ENCODE measurements around the gene LRMDA.

Gene LRMDA

DNA sequence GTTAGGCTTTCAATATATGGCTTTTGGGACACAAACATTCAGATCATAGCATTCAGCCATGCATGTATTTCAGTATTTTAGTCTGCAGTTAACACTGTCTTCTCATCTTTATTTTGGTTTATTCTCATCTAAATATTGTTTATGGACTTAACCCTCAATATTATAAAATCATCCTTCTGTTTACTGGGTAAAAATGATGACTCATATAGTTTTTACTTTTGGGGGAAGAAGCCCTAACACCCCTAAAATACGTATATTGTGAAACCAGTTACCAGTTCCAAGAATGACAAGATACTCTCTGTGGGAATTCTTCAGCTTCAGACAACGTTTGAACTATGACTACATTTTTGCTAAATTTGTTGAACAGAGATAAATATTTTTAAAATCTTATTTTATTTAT lies 505.4 kb downstream of the LRMDA start:
- DNase-seq, result no peak

DNA sequence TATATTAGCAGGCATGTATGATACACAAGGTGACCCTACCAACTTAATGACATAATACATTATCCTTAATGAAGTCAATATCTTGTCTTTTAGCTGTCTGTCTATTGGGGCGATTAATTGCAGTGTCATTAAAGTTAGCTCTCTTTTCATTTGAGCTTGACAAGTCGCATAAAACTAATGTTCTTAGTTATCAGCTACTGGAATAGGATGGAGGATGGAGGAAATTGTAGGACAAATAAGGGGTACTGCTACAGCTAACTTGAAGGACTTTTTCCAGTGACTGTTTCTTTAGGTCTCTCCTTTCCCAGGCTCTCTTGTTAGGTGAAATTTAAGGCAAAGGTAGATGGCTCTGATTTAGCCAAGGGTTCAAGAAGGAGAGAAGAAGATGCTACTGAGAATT lies 506.4 kb downstream of the LRMDA start:
- DNase-seq, result no peak

DNA sequence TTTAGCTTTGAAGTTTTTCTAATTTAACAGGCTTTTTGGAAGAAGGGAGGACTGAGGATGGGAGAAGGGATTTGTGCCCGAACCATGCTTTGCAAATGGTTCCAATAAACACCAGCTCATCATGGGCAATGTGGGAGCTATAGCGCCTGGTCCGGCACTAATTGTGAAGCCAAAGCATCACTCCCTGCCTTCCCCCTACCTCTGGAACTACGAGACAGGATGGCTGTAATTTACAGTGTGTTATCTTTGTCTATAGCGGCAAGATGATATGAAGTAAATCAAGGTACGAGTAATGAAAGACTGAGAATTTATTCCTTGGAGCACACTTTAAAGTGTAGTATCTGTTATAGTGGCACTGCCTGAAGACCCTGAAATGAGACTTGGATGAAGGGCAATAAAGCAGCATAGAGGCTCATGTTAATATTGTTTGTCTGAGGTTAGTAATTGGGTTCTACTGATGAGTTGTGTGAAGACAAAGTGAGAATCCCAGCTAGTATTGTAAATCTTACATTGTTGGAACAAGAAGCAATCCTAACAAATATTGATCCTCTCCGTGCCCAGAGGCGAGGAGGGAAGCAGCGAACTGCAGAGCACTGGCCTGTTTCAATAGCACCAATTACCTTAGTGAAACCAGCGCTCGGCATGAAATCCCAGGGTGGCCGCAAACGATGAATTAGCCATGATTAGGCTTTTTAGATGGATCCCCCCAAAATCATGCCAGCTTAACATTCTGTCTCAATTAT lies 507.1 kb downstream of the LRMDA start:
- DNase-seq, result no peak

DNA sequence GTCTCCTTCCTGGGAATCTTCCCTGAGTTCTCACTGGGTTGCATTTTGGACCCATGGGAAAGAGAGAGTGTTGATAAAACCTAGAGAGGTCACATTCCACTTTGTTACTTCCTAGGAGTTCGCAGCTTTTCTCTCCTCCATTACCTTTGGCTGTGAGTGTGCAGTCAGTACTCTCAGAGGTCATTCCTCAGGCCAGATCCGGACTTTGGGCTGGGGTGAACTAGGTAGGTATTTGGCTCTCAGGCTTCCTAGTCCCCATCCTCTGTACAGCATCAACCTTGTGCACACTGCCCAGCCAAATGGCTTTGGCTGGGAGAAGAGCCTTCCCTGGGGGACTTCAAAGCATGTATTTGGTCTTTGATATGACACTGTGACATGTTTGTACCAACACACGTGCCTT lies 508.1 kb downstream of the LRMDA start:
- DNase-seq, result no peak

DNA sequence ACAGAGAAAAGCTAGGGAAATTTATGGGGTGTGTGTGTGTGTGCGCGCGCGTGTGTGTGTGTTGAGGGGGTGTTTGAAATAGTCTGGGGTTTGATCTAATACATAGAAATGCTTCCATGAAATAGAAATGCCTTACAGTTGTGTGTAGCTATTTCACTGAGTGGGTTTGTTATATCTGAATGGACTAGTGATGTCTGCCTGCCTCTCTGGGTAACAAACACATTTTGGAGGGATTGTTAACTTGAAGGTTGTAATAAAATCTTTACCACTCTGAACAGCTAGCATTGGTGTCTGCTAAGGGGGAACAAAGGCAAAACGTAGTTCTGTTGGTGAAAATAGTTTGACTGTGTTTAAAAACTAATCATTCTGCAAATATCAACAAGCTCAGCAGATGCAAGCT lies 509.3 kb downstream of the LRMDA start:
- DNase-seq, result no peak

DNA sequence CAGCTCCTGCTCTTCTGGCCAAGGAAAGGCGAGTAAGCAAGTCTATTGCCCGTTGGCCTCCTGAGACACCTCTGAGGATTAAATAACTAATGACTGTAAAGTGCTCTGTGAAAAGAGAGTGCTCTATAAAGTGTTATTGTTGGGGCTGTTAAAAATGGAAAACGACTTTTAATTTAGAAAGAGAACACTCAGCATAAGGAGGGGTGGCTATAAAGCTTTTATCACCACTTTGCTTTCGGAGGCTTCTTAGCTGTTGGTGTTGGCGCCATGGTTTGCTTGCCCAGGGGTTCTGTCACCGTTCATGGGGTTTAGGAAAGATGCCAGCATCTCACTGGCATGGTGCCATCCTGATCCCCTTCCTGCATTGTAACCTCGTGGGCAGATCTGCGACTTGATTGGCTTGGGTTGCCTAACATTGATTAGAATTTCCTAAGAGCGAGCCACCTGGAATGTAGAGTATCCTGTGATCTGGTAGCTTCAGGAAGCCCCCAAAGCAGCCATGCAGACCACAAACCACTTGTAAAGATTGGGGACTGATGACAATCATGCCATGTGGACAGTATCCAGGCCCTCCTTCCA lies 509.9 kb downstream of the LRMDA start:
- DNase-seq, result no peak

DNA sequence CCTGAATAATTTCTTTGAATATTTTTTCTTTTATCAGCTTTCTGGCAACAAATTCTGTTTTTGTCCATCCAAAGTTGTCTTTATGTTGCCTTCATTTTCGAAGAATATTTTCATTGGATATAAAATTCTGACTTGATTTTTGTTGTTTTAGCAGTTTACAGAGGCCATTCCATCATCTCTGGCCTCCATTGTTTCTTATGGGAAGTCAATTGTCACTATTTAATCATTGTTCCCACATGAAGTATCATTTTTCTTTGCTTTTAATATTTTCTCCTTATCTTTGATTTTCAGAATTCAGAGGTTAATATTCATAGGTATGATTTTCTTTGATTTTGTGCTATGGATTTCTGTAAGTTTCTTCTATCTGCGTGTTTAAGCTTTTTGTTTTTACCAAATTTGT lies 512.6 kb downstream of the LRMDA start:
- DNase-seq, result no peak

DNA sequence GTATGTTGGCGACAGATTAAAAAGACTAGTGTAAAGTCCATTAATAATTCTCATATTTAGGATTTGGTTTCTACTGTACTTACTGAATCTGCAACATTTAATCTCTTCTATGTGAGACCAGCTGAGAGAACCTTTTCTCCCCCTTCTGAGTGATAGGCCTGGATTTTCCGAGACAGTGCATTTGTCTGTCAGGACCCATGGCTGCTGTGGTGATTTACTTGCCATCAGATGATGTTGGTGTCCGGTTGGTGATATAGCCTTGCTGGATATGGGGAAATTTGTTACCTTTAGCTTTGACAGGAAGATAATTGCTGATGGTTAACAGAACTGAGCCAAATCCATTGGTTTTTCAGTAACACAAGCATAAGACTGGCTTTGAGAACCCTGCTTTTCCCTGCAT lies 517.2 kb downstream of the LRMDA start:
- no peak for DNase-seq

DNA sequence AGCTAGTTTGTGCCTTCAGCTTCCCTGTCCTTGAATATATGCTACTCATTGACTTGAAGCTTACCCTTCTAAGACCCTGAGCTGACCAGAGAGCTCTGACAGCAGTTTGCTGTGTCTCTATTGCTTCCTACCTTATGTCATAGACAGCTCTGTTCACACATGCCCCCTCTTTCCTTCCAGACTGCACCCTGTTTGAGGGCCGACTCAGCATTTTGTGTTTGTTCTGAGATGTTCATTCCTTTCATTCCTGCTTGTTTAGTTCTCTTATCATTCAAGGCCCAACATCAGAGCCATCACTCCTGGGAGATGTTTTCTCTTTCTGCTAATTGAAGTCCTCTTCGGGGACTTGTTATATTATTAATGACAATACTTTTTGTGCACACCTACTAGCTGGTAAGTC lies 518.9 kb downstream of the LRMDA start:
- DNase-seq, result no peak

DNA sequence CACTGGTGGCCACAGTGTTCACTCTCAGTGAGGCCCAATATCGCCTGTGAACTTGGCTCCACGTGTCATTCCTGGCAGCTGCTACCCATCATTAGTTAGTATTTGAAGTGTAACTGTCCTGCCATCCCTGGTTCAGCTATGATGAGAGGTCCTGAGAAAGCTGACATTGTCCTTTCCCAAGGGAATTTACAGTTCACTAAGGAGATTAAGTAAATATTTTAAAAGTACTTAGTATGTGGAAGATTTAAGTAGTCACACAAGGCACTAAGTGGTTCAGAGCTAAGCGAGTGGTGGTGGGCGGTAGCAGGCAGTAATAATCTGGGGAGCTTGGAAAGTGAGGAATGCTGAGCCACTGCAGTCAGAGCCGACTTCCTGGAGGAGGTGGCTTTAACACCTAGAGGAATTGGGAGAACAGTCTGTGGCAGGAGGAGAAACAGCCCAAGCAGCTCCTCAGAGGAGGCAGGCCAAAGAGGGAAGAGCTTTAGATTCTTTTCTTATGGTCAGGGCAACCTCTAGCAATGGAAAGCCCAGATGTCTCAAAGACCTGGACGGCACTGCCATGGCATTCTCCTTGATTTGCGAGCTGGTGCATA lies 519.7 kb downstream of the LRMDA start:
- no peak for DNase-seq

DNA sequence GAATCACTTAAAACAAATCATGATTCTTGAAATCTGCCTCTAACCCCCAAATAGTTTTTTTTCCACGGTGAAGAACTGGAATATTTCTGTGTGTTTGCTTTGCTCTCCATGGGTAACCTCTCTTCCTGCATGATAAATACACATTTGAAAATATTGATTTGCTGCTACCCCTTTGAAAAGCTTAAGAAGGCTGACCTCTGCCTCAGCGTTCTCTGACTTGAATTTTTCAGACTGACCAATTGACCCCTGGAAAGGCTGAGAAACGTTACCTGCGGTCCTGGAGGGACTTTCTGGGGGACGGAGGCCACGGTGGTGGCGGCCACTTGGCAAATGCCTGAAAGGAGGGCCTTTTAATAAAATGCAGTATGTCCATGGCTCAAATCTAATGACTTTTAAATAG lies 520.2 kb downstream of the LRMDA start:
- no peak for DNase-seq

DNA sequence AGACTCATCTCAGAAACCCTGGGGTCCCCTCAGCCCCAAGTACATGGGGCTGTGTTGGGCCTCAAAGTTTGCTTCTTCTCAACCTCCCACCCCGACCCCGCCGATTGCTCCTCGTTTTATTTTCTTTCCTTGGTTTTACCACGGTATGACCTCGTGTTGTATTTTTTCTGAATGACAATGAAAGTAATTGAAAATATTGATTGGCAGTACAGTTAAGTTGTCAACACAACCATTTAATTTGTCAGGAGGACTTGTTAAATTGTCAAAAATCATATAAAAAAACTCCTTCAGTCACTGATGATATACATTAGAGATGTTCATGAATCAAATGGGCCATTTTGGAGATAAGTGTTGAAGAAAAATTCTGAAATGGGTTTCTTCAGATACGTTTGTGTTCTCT lies 520.7 kb downstream of the LRMDA start:
- no peak for DNase-seq

DNA sequence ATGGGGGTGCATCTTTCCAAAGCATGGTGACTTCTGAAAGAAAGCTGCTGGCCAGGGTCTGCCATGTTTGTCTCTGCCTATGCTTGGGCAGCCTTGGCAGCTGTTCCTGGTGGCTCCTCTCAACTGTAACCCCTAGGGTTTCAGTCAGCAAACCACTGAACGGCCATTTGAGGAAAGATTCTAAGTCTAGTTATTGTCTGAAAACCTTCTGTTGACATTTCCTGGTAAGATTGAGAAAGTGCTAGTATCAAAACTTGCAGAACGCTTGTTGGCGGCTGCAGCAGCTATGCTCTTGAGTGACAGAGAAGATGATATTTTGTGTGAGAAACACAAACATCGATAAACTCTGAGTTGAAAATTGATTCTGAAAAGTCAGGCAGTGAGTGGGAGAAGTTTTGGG lies 523.1 kb downstream of the LRMDA start:
- DNase-seq, result no peak

DNA sequence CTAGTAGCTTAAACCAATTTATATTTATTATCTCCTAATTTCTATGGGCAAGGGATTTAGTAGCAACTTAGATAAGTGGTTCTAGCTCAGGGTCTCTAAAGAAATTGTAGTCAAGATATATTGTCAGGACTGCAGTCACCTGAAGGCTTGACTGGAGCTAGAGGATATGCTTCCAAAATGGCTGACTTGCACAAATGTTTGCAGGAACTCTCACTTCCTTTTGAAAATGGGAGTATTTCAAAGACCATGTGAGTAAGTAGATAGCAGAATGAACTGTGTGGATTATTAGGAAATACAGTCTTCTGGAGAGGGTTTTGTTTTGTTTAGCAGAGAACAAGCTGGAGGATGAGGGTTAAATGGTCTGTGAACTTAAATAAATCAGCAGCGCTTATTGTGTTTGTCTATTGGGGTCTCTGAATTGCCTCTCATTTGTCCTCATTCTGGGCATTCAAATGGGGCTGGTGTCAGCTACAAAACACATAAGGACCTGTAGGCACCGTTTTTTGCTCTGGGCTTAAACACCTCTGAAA lies 524.6 kb downstream of the LRMDA start:
- DNase-seq, result no peak

DNA sequence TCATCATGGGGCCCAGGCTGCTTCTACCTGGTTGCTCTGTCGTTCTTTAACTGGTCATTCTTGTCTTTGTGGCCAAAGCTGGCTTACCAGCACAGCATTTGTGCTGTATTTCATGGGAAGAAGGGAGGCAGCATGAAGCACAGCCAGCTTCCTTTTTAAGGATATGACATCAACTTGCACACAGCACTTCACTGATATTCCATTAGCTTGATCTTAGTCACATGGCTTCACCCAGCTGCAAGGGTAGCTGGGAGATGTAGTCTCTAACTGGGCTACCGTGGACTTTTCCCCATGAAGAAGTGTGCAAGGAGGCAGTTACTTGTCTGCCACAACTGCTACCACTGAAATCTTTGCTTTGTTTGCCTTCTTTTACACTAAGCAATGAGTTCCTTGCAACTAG lies 525.2 kb downstream of the LRMDA start:
- no peak for DNase-seq

DNA sequence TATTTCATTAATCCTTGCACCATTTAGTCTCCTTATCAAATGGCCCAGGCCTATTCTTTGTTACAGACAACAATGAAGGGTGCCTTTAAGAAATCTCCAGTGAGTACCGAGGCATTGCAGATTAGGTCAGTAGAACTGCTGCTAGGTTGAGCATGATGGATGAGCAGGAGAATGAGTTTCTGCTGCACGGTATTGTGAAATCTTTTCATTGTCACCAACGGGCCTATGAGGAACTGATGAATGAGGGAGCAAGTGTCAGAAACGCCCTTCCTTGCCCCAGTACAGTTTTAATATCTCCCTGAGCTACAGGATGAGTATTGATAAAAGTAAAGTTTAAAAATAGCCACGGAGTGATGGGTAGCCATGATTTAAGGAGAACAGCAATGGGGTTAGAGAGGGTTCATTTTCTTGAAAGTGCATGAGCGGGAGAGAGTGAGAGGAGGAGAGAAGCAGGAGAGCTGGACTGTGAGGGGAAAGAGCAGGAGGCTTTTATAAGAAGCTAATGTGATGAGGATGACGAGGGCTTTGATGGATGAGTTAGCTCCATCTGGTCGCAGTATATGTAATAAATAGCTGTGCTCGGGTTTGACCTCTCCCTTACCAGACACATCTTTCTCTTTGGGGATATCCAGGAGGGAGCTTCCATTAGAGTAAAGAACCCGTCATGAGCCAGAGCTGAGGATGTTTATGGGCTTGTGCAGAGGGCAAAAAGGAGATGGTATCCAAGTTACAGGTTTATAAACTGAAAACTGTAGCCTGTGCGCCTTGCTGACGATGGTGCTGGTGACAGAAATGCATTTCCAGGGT lies 526.1 kb downstream of the LRMDA start:
- no peak for DNase-seq

DNA sequence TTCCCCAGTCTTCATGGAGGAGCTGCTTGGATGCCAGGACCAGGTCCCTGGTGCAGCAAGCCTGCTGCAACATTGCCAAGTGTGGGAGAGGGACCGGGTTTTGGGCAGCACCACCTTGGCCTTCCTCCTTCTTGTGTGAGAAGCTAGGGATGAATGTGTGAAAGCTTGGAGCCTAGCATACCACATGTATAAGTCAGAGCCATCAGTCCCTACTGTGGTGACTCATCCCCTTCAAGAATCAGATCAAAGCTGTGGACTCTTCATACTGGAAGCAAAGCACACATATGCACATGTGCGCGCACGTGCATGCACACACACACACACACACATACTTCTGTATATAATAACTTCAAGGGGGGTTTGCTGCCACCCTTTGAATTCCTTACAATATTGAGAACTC lies 527.8 kb downstream of the LRMDA start:
- no peak for DNase-seq

DNA sequence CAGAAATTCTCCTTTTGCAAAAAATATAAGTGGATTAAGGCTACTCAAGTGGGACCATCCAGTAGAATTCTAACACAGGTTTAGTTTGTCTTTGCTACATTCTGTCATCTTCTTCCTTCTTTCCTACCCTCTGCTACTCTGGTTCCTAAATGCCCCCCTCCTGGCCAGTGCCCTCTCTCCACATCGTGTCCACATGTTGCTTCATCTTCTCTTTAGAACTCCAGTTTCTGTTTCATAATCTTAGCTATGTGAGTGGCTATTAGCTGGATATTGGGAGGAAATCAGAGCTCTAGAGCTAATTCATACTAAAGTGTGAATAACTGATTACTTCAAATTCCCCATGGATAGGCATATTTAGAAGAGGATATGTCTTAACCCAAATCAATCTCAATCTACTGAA lies 528.5 kb downstream of the LRMDA start:
- DNase-seq, result no peak

DNA sequence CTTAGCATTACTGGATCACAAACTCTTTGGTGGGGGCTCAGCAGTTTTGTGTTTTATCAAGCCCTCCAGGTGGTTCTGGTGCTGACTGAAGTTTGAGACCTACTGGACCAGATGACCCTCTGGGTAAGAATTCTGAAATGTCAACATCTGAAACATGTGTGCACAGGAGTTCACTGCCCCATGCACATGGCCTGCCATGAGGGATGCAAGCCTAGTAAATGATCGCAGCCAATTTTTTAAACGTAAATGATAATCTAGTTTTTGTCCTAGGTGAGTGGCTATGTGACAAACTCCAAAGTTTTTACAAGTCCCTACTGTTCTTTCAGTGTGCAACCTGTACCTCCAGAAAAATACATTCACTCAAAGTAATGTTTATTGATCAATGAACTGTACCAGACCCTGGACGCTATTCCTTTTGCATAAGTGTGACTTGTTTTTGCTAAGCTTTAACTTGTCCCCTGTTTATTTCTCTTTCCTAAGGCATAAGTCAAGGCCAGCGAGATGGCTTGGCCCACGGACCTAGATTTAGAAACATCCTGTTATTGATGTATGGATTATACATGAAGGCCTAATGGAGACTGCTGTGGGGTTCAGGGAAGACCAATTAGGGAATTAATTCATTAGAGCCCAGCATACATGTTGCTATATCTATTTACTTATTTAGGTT lies 531.1 kb downstream of the LRMDA start:
- DNase-seq, result no peak

DNA sequence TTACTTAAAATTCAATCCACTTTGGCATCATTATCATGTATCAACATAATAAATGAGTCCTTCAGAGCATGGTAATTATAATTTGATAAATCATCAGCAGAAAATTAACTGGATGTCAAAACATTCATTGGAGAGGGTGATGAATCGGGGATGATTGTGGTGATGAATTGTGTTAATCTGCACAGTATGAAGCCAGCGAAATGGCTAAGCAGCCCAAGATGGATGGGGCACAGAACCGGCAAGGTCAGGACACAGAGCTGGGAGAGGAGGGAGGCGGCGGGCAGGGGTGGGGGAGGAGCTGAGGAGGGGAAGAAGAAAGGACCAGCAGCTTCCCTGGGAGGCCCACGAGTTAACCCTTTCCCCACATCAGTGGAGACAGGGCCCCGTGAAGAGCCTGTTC lies 536.1 kb downstream of the LRMDA start:
- no peak for DNase-seq

DNA sequence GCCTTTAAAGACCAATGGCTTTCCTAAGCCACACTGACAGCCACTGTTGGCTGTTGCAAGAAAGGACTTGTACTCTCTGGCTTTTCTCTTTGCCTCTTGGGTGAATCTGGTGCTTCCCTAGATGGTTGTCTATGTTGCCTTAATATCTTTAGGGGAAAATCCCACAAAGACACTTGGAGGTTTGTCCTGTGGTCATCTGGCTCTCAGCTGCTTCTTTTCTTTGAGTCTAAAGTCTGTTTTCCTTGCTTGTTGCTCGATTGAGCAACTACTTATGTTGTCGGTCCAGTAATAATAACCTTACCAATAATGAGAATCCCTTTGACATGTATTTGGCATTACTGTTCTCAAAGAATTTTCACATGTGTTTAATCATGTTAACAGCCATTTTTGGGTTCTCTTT lies 537.6 kb downstream of the LRMDA start:
- DNase-seq, result no peak

DNA sequence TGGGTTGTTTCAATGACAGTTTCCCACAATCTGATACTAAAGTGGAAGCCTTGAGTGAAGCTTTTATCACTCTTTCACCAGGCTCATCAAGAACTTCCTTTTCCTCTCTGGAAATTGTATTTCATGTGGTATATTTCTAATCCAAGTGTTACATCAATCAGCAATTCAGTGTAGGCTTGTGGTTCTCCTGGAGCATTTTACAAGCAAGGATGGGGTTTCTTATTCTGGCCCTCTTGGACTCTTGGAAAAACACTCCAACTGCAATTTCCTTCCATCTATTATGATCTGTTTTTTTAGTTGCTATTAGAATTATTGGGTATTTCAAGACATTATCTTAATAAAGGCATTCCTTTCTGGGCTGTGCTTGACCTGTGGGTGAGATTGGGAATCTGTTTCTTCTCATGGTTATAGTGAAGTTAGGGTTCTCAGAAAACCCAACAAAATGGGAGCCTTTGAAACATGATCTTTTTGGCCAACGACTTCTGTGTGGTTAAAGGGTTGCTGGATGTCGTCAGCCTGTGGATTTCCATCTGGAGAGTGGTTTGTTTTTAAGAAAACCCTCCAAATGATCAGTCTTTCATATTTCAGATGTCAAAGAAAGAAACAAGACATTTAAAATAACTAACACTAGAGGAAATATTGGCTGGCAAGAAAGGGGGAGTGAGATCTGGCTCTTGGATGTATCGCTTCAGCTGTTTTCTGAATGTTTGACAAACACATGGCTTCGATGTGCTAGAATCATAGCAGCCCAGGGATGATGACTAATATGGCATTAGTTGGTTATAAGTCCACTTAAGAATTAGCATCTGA lies 540.2 kb downstream of the LRMDA start:
- DNase-seq, result no peak
